HEK293 (cell line): Measurements from ENCODE around the gene MSANTD1.

Experiments used
- IKZF3 ChIP-seq: fragments of 450-650 bp; IDR thresholded peaks from 2 replicates; pipeline ENCODE4 v1.5.0; 2018; ENCODE audit warnings: missing biosample characterization, mild to moderate bottlenecking, missing genetic modification characterization, moderate library complexity
- KLF16 ChIP-seq: fragments of 450-650 bp; formaldehyde crosslinking; IDR thresholded peaks from 2 replicates; pipeline ENCODE4 v1.5.1; 2017; ENCODE audit warnings: missing biosample characterization, missing genetic modification characterization
- ZBTB1 ChIP-seq: fragments of 450-650 bp; formaldehyde crosslinking; IDR thresholded peaks from 2 replicates; pipeline ENCODE4 v1.5.1; 2016; ENCODE audit warnings: missing biosample characterization, missing genetic modification characterization
- ZNF175 ChIP-seq: fragments of 450-650 bp; formaldehyde crosslinking; IDR thresholded peaks from 2 replicates; pipeline ENCODE4 v1.5.1; 2016; ENCODE audit warnings: missing biosample characterization, missing genetic modification characterization
- ZNF658 ChIP-seq: fragments of 450-650 bp; formaldehyde crosslinking; IDR thresholded peaks from 2 replicates; pipeline ENCODE4; 2016; ENCODE audit warnings: missing biosample characterization, missing genetic modification characterization
- ZNF777 ChIP-seq: fragments of 450-650 bp; formaldehyde crosslinking; IDR thresholded peaks from 2 replicates; pipeline ENCODE4 v1.5.1; 2017; ENCODE audit warnings: missing biosample characterization, missing genetic modification characterization, borderline replicate concordance
- ZNF785 ChIP-seq: fragments of 450-650 bp; formaldehyde crosslinking; IDR thresholded peaks from 2 replicates; pipeline ENCODE4 v1.5.1; 2016; ENCODE audit warnings: missing biosample characterization, missing genetic modification characterization
- ZXDB ChIP-seq: fragments of 450-650 bp; formaldehyde crosslinking; IDR thresholded peaks from 2 replicates; pipeline ENCODE4 v1.5.1; 2016; ENCODE audit warnings: missing biosample characterization, missing genetic modification characterization
- TF ChIP-seq, protein P1 (sequence below): fragments of 450-650 bp; formaldehyde crosslinking; IDR thresholded peaks from 2 replicates; pipeline ENCODE4 v1.5.0; 2017; ENCODE audit warnings: missing biosample characterization, missing genetic modification characterization, borderline replicate concordance
- TF ChIP-seq, protein P2 (sequence below): fragments of 450-650 bp; formaldehyde crosslinking; IDR thresholded peaks from 2 replicates; pipeline ENCODE4 v1.5.1; 2016; ENCODE audit warnings: missing biosample characterization, missing genetic modification characterization, low read depth
- TF ChIP-seq, protein P3 (sequence below): fragments of 450-650 bp; formaldehyde crosslinking; IDR thresholded peaks from 2 replicates; pipeline ENCODE4 v1.5.1; 2016; ENCODE audit warnings: missing biosample characterization, missing genetic modification characterization
- TF ChIP-seq, protein P4 (sequence below): fragments of 450-650 bp; formaldehyde crosslinking; IDR thresholded peaks from 2 replicates; pipeline ENCODE4 v1.5.1; 2016; ENCODE audit warnings: missing biosample characterization, missing genetic modification characterization, low read depth
- TF ChIP-seq, protein P5 (sequence below): fragments of 450-650 bp; formaldehyde crosslinking; conservative IDR thresholded peaks from 2 replicates; pipeline ENCODE4 v1.5.1; 2016; ENCODE audit warnings: low read depth, missing biosample characterization, missing genetic modification characterization

DNA sequence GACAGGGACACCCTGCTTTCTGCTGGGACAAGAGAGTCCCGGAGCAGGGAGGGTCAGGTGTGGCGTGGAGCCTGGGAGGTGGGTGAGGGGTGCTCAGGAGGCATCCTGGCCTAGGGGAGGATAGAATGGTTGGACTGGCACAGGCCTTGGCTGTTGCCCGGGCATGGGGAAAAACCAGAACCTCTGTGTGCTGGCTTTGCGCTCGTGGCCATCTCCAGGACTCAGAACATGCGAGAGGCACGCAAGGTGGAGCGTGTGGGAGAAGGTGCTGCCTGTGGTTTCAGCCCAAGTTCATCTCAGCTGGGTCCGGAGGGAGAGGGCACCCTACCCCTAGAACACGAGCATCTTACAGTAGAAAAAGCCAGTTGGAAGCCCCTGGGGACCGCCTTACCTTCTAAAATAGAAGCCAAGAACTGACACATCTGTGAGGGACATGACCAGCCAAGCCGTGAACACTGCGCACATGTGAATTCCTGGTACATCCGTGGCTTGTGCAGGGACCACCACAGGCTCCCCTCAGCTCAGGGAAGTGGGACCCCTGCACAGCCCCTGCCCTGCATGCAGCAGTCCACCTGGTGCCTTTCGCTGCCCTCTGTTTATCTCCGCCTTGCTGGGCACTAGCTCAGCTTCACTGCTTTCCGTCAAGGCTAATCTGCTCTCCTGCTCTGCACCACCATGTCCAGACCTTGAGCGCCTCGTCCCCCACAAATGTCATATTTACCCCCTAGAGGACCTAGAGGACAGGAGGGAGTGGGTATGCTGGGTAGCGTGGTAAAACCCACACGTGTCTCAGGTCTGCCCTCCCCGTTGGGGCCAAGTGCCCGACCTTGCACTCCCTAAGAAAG is 13.5 kb downstream of the MSANTD1 start:
- TF ChIP-seq ZNF785 (tag by site-specific recombination) = no peak
- TF ChIP-seq ZXDB (tag by site-specific recombination) = no peak
- TF ChIP-seq, protein P1, sequence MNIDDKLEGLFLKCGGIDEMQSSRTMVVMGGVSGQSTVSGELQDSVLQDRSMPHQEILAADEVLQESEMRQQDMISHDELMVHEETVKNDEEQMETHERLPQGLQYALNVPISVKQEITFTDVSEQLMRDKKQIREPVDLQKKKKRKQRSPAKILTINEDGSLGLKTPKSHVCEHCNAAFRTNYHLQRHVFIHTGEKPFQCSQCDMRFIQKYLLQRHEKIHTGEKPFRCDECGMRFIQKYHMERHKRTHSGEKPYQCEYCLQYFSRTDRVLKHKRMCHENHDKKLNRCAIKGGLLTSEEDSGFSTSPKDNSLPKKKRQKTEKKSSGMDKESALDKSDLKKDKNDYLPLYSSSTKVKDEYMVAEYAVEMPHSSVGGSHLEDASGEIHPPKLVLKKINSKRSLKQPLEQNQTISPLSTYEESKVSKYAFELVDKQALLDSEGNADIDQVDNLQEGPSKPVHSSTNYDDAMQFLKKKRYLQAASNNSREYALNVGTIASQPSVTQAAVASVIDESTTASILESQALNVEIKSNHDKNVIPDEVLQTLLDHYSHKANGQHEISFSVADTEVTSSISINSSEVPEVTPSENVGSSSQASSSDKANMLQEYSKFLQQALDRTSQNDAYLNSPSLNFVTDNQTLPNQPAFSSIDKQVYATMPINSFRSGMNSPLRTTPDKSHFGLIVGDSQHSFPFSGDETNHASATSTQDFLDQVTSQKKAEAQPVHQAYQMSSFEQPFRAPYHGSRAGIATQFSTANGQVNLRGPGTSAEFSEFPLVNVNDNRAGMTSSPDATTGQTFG (tag by site-specific recombination) = no peak
- no peak for TF ChIP-seq ZNF175
- TF ChIP-seq, protein P2, sequence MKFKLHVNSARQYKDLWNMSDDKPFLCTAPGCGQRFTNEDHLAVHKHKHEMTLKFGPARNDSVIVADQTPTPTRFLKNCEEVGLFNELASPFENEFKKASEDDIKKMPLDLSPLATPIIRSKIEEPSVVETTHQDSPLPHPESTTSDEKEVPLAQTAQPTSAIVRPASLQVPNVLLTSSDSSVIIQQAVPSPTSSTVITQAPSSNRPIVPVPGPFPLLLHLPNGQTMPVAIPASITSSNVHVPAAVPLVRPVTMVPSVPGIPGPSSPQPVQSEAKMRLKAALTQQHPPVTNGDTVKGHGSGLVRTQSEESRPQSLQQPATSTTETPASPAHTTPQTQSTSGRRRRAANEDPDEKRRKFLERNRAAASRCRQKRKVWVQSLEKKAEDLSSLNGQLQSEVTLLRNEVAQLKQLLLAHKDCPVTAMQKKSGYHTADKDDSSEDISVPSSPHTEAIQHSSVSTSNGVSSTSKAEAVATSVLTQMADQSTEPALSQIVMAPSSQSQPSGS (tag by site-specific recombination) = no peak
- TF ChIP-seq, protein P3, sequence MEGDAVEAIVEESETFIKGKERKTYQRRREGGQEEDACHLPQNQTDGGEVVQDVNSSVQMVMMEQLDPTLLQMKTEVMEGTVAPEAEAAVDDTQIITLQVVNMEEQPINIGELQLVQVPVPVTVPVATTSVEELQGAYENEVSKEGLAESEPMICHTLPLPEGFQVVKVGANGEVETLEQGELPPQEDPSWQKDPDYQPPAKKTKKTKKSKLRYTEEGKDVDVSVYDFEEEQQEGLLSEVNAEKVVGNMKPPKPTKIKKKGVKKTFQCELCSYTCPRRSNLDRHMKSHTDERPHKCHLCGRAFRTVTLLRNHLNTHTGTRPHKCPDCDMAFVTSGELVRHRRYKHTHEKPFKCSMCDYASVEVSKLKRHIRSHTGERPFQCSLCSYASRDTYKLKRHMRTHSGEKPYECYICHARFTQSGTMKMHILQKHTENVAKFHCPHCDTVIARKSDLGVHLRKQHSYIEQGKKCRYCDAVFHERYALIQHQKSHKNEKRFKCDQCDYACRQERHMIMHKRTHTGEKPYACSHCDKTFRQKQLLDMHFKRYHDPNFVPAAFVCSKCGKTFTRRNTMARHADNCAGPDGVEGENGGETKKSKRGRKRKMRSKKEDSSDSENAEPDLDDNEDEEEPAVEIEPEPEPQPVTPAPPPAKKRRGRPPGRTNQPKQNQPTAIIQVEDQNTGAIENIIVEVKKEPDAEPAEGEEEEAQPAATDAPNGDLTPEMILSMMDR (tag by site-specific recombination) = no peak
- TF ChIP-seq, protein P4, sequence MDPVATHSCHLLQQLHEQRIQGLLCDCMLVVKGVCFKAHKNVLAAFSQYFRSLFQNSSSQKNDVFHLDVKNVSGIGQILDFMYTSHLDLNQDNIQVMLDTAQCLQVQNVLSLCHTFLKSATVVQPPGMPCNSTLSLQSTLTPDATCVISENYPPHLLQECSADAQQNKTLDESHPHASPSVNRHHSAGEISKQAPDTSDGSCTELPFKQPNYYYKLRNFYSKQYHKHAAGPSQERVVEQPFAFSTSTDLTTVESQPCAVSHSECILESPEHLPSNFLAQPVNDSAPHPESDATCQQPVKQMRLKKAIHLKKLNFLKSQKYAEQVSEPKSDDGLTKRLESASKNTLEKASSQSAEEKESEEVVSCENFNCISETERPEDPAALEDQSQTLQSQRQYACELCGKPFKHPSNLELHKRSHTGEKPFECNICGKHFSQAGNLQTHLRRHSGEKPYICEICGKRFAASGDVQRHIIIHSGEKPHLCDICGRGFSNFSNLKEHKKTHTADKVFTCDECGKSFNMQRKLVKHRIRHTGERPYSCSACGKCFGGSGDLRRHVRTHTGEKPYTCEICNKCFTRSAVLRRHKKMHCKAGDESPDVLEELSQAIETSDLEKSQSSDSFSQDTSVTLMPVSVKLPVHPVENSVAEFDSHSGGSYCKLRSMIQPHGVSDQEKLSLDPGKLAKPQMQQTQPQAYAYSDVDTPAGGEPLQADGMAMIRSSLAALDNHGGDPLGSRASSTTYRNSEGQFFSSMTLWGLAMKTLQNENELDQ (tag by site-specific recombination) = no peak
- no peak for TF ChIP-seq ZNF777 (tag by site-specific recombination)
- no peak for TF ChIP-seq ZNF658 (tag by site-specific recombination)
- TF ChIP-seq, protein P5, sequence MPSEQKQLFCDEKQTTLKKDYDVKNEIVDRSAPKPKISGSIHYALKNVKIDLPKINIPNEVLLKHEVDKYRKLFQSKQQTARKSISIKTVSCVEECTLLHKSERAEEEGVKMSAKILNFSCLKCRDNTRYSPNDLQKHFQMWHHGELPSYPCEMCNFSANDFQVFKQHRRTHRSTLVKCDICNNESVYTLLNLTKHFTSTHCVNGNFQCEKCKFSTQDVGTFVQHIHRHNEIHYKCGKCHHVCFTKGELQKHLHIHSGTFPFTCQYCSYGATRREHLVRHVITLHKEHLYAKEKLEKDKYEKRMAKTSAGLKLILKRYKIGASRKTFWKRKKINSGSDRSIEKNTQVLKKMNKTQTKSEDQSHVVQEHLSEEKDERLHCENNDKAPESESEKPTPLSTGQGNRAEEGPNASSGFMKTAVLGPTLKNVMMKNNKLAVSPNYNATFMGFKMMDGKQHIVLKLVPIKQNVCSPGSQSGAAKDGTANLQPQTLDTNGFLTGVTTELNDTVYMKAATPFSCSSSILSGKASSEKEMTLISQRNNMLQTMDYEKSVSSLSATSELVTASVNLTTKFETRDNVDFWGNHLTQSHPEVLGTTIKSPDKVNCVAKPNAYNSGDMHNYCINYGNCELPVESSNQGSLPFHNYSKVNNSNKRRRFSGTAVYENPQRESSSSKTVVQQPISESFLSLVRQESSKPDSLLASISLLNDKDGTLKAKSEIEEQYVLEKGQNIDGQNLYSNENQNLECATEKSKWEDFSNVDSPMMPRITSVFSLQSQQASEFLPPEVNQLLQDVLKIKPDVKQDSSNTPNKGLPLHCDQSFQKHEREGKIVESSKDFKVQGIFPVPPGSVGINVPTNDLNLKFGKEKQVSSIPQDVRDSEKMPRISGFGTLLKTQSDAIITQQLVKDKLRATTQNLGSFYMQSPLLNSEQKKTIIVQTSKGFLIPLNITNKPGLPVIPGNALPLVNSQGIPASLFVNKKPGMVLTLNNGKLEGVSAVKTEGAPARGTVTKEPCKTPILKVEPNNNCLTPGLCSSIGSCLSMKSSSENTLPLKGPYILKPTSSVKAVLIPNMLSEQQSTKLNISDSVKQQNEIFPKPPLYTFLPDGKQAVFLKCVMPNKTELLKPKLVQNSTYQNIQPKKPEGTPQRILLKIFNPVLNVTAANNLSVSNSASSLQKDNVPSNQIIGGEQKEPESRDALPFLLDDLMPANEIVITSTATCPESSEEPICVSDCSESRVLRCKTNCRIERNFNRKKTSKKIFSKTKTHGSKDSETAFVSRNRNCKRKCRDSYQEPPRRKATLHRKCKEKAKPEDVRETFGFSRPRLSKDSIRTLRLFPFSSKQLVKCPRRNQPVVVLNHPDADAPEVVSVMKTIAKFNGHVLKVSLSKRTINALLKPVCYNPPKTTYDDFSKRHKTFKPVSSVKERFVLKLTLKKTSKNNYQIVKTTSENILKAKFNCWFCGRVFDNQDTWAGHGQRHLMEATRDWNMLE = no peak
- no peak for TF ChIP-seq ZBTB1 (tag by site-specific recombination)
- no peak for TF ChIP-seq KLF16 (tag by site-specific recombination)
- no peak for TF ChIP-seq IKZF3 (tag by site-specific recombination)
